ENCODE results near the gene TPK1.

GRCh38 chr7:144546782-144547181 lies 289.1 kb downstream of the TPK1 start:
- TF ChIP-seq POLR2AphosphoS5 (IDR thresholded peaks at IDR 0.05; ENCODE audit: low read depth, low read length): no peak
- TF ChIP-seq POLR2A (IDR thresholded peaks at IDR 0.05; ENCODE audit: low read depth, low read length): no peak
- no peak for TF ChIP-seq TAF1 (IDR thresholded peaks at IDR 0.05; ENCODE audit: borderline replicate concordance, low read depth, low read length)

All from GM12892 (cell line).